ENCODE data around the gene DOHH.

DNA sequence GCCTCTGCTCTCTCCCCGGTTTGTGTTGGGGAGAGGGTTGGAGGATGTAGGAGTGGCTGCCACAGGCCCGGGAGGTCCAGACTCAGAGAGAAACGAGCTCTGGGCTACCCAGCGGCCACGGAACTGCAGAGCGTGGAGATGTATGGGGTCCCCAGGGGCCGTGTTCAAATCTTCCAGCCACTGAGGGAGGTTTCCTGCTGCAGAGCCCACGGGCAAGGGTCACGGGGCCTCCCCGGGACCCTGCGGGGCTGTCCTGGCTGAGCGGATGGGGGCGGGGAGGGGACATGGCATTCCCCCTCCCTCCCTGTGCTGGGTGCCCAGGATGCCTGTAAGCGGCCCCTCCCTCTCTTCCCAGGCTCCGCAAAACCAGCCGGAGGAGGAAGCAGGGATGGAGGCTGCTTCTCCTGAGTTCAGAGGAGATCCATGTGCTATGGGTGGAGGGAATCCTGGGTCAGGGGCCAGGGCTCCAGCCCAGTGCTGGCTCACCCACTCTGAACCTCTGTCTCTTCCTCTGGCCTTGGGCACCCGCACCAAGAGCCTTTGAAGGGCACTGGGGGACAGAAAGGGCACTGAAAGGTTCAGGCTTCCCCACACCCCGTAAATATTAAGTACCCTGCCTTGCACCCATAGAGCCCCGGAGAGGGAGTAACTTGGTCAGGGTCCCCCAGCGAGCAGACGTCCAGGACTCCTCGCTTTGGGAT lies 42.8 kb downstream of the DOHH start:
- TF ChIP-seq, protein P1, sequence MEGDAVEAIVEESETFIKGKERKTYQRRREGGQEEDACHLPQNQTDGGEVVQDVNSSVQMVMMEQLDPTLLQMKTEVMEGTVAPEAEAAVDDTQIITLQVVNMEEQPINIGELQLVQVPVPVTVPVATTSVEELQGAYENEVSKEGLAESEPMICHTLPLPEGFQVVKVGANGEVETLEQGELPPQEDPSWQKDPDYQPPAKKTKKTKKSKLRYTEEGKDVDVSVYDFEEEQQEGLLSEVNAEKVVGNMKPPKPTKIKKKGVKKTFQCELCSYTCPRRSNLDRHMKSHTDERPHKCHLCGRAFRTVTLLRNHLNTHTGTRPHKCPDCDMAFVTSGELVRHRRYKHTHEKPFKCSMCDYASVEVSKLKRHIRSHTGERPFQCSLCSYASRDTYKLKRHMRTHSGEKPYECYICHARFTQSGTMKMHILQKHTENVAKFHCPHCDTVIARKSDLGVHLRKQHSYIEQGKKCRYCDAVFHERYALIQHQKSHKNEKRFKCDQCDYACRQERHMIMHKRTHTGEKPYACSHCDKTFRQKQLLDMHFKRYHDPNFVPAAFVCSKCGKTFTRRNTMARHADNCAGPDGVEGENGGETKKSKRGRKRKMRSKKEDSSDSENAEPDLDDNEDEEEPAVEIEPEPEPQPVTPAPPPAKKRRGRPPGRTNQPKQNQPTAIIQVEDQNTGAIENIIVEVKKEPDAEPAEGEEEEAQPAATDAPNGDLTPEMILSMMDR (IDR thresholded peaks at IDR 0.05) = no peak
- TF ChIP-seq POLR2A (IDR thresholded peaks at IDR 0.05) = no peak

Measured in gastroesophageal sphincter (tissue), 3 donors.